Dermis microvascular lymphatic vessel endothelial cell (primary cell): ENCODE data around the gene TMEM154. TPM values are rescaled to one million over a fixed set of nuclear protein-coding genes. Genes with fewer than 3 reads are reported as not detected.

ENCODE experiments used
- DNase-seq, 2 donors: peaks; one replicate each; pipeline versions ENCODE4 v3.0.0 to v3.0.0-alpha.2; 2010; ENCODE audit warnings: low read depth in 2 of 2
- total RNA-seq: library from RNA; depleted of rRNA; stranded (reverse); fragments of >200 nt; gene quantifications from 2 replicates; pipeline ENCODE4 v1.2.1, GENCODE V29; 2014

The TMEM154 gene
- total RNA-seq, 1 donor from 2014 or later = 1.8 TPM

- DNase-seq = no peak
Measured at GRCh38 chr4:152594057-152594456, 85.7 kb downstream of the TMEM154 start.

- no peak for DNase-seq
Measured at GRCh38 chr4:152591876-152592275, 87.9 kb downstream of the TMEM154 start.

- DNase-seq = peak in 1 of 2 donors; percentile 25
Measured at GRCh38 chr4:152591396-152591795, 88.4 kb downstream of the TMEM154 start.

- no peak for DNase-seq
Measured at GRCh38 chr4:152590179-152591031, 89.4 kb downstream of the TMEM154 start.

GRCh38 chr4:152588869-152589268 is 90.9 kb downstream of the TMEM154 start:
- no peak for DNase-seq

- DNase-seq = no peak
Measured at GRCh38 chr4:152587127-152587526, 92.7 kb downstream of the TMEM154 start.

GRCh38 chr4:152586668-152587067 is 93.1 kb downstream of the TMEM154 start:
- DNase-seq = no peak

GRCh38 chr4:152585023-152585441 is 94.8 kb downstream of the TMEM154 start:
- DNase-seq = no peak

GRCh38 chr4:152581536-152582160 is 98.1 kb downstream of the TMEM154 start:
- no peak for DNase-seq

- DNase-seq = no peak
Measured at GRCh38 chr4:152579916-152580315, 99.9 kb downstream of the TMEM154 start.

GRCh38 chr4:152579107-152579764 is 100.6 kb downstream of the TMEM154 start:
- DNase-seq = no peak

- no peak for DNase-seq
Measured at GRCh38 chr4:152578670-152579069, 101.1 kb downstream of the TMEM154 start.

- no peak for DNase-seq
Measured at GRCh38 chr4:152577708-152578396, 101.9 kb downstream of the TMEM154 start.

- DNase-seq = no peak
Measured at GRCh38 chr4:152575533-152575932, 104.3 kb downstream of the TMEM154 start.

- DNase-seq = no peak
Measured at GRCh38 chr4:152573861-152574260, 105.9 kb downstream of the TMEM154 start.

GRCh38 chr4:152572417-152573086 is 107.2 kb downstream of the TMEM154 start:
- DNase-seq = no peak

GRCh38 chr4:152571770-152572169 is 108.0 kb downstream of the TMEM154 start:
- no peak for DNase-seq

GRCh38 chr4:152571296-152571695 is 108.5 kb downstream of the TMEM154 start:
- no peak for DNase-seq
